Uterus (tissue), 2 donors: Measurements from ENCODE around the gene RAB3B.

Source experiments
- POLR2A ChIP-seq, 2 donors: fragments of 450-650 bp; IDR thresholded peaks; one replicate each; pipeline ENCODE4 v1.6.1; 2016; ENCODE audit warnings: antibody characterized with exemption in 2 of 2, mild to moderate bottlenecking in 1 of 2, moderate library complexity in 1 of 2
- TF ChIP-seq, protein P1 (sequence below), 4 experiments: fragments of 200-600 bp in 2 of 4; fragments of 450-650 bp in 2 of 4; sonication (generic) in 2 of 4; IDR thresholded peaks; one replicate each; pipeline ENCODE4 v1.5.1; 2016 to 2019; ENCODE audit warnings: antibody characterized with exemption in 4 of 4, mild to moderate bottlenecking in 2 of 4, moderate library complexity in 1 of 4

DNA sequence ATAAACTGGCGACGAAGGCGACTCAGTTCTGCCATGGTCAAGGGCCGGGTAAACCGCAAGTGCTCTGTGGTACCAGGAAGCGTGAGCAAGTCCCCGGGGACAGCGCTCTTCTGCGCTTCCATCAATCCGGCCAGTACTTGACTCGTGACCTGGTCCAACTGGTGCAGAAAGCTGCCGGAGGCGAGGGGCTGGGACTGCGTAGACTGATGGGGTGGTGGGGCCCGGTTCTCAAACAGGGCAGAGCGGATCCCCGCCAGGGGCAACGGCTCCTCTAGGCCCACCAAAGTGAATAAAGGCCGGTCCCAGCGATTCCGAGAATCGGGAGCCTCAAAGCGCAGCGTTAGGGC is 42.3 kb upstream of the RAB3B start:
- TF ChIP-seq, protein P1, sequence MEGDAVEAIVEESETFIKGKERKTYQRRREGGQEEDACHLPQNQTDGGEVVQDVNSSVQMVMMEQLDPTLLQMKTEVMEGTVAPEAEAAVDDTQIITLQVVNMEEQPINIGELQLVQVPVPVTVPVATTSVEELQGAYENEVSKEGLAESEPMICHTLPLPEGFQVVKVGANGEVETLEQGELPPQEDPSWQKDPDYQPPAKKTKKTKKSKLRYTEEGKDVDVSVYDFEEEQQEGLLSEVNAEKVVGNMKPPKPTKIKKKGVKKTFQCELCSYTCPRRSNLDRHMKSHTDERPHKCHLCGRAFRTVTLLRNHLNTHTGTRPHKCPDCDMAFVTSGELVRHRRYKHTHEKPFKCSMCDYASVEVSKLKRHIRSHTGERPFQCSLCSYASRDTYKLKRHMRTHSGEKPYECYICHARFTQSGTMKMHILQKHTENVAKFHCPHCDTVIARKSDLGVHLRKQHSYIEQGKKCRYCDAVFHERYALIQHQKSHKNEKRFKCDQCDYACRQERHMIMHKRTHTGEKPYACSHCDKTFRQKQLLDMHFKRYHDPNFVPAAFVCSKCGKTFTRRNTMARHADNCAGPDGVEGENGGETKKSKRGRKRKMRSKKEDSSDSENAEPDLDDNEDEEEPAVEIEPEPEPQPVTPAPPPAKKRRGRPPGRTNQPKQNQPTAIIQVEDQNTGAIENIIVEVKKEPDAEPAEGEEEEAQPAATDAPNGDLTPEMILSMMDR (IDR thresholded peaks at IDR 0.05): no peak
- TF ChIP-seq POLR2A (IDR thresholded peaks at IDR 0.05): no peak
